ENCODE data around the gene IFT74. TPM values are rescaled to one million over a fixed set of nuclear protein-coding genes. Genes with fewer than 3 reads are reported as not detected.

The IFT74 gene
- total RNA-seq, 1 donor from 2014 or later, result 17.0 TPM

DNA sequence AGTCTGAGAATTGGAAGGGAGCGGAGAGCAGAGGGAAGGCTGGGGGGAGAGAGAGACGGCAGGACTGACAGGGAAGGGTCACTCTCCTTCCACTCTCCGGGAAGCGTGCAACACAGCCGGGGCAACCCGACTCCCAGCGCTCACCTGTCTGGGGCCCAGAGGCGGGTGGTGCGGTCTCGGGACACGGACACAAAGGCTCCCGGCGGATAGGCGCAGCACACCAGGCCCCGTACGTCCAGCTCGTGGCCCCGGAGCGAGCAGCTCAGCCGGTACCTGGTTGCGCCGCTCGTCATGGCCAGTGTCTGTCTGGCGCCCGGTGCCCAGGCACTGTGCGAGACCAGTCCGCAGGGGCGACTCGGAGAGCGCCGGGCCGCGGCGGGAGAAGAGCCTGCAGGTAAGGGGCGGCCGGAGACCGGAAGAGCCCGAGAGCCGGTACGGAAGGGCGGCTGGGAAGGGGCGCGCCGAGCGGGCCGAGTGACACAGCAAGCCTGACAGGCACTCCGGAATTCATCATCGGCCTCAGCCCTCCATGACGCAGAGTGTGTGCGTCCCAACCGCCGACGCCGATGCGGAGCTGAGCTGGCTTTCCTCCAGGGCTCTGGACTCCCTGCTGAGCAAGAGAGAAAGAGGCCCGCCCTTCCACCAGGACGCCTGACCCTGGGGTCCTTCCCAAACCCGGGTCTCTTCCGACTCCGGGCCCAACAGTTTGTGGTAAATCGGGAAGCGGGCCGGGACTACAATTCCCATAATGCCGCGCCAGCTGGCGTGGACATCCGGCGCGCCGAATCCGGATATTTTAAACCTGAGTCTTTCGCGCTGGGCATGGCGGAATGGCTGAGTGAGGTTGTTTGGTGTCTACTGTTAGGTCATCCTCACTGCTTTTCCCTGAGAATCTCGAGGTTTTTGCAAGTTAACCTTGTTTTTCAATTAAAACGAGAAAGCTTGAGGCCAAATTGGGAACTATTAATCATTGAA is 9.2 kb upstream of the IFT74 start, which contains the start of gene PLAA:
TSS of gene PLAA (minus strand) at position 490 of the 975 bp plus-strand sequence. CDS start at position 293, 197 bp downstream.
- Mint-ChIP-seq H3K27ac (ENCODE audit: unreplicated experiment) (peak within 1 kb of the TSS; percentile 100), H3K27me3 (ENCODE audit: unreplicated experiment) (no peaks in the 10 kb centered on the region), H3K9me3 (ENCODE audit: unreplicated experiment) (no peaks in the 10 kb centered on the region), H3K4me1 (ENCODE audit: unreplicated experiment) (peaks cover 36% of the 10 kb centered on the region), H3K36me3 (ENCODE audit: unreplicated experiment) (peaks cover 6% of the 10 kb centered on the region), H3K4me3 (ENCODE audit: unreplicated experiment) (peak within 1 kb of the TSS; percentile 93)
- DNase-seq (ENCODE audit: extremely low spot score, unreplicated experiment), result peak; percentile 94
- no peak for TF ChIP-seq CTCF (IDR thresholded peaks at IDR 0.05)

GRCh38 chr9:26947736-26948135 is 8.5 kb upstream of the IFT74 start:
- no peak for TF ChIP-seq CTCF (IDR thresholded peaks at IDR 0.05)
- Mint-ChIP-seq H3K4me3 (ENCODE audit: unreplicated experiment) (peak overlapping the region; percentile 93), H3K36me3 (ENCODE audit: unreplicated experiment) (peaks cover 6% of the 10 kb centered on the region), H3K27ac (ENCODE audit: unreplicated experiment) (peak overlapping the region; percentile 100), H3K9me3 (ENCODE audit: unreplicated experiment) (no peaks in the 10 kb centered on the region), H3K27me3 (ENCODE audit: unreplicated experiment) (no peaks in the 10 kb centered on the region), H3K4me1 (ENCODE audit: unreplicated experiment) (peaks cover 36% of the 10 kb centered on the region)
- no peak for DNase-seq (ENCODE audit: extremely low spot score, unreplicated experiment)

DNA sequence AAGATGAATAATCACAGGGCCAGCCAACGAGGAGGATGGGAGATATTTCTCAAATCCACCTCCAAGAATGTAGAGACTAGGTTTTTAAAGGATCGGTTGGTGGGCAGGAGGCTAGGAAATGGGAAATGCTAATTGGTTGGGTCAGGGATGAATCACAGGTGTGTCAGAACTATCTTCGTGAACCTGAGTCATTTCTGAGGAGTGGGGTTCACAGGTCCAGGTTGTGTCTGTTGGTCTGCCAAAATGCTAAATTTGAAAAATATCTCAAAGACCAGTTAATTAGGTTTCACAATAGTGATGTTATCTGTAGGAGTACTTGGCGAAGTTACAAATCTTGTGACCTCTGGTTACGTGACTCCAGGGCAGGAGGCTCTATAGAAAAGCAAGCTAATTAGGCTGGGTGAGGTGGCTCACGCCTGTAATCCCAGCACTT is 6.6 kb upstream of the IFT74 start:
- Mint-ChIP-seq H3K27ac (ENCODE audit: unreplicated experiment) (no peak overlapping the region), H3K36me3 (ENCODE audit: unreplicated experiment) (no peaks in the 10 kb centered on the region), H3K4me1 (ENCODE audit: unreplicated experiment) (peaks cover 22% of the 10 kb centered on the region), H3K4me3 (ENCODE audit: unreplicated experiment) (no peak overlapping the region), H3K27me3 (ENCODE audit: unreplicated experiment) (no peaks in the 10 kb centered on the region), H3K9me3 (ENCODE audit: unreplicated experiment) (no peaks in the 10 kb centered on the region)
- DNase-seq (ENCODE audit: extremely low spot score, unreplicated experiment), result no peak
- TF ChIP-seq CTCF (IDR thresholded peaks at IDR 0.05), result no peak

- Mint-ChIP-seq H3K27ac (ENCODE audit: unreplicated experiment) (no peak overlapping the region), H3K36me3 (ENCODE audit: unreplicated experiment) (no peaks in the 10 kb centered on the region), H3K9me3 (ENCODE audit: unreplicated experiment) (no peaks in the 10 kb centered on the region), H3K27me3 (ENCODE audit: unreplicated experiment) (no peaks in the 10 kb centered on the region), H3K4me3 (ENCODE audit: unreplicated experiment) (no peak overlapping the region), H3K4me1 (ENCODE audit: unreplicated experiment) (peaks cover 20% of the 10 kb centered on the region)
- no peak for DNase-seq (ENCODE audit: extremely low spot score, unreplicated experiment)
- no peak for TF ChIP-seq CTCF (IDR thresholded peaks at IDR 0.05)
These were observed 5.7 kb upstream of the IFT74 start for GRCh38 chr9:26950521-26950920.

GRCh38 chr9:26951794-26952193 is 4.4 kb upstream of the IFT74 start:
- no peak for TF ChIP-seq CTCF (IDR thresholded peaks at IDR 0.05)
- Mint-ChIP-seq H3K27me3 (ENCODE audit: unreplicated experiment) (no peaks in the 10 kb centered on the region), H3K4me1 (ENCODE audit: unreplicated experiment) (peaks cover 18% of the 10 kb centered on the region), H3K9me3 (ENCODE audit: unreplicated experiment) (no peaks in the 10 kb centered on the region), H3K36me3 (ENCODE audit: unreplicated experiment) (no peaks in the 10 kb centered on the region), H3K4me3 (ENCODE audit: unreplicated experiment) (no peak overlapping the region), H3K27ac (ENCODE audit: unreplicated experiment) (no peak overlapping the region)
- no peak for DNase-seq (ENCODE audit: extremely low spot score, unreplicated experiment)
